Neural progenitor cell (in vitro differentiated cells): ENCODE data around the gene SEC14L3.

Source experiments
- EZH2 ChIP-seq: fragments of 200-600 bp; sonication (generic); IDR thresholded peaks from 2 replicates; pipeline ENCODE4 v1.6.1; 2017; ENCODE audit warnings: antibody characterized with exemption, mild to moderate bottlenecking, moderate library complexity
- EZH2phosphoT487 ChIP-seq: fragments of 200-600 bp; sonication (generic); IDR thresholded peaks from 2 replicates; pipeline ENCODE4 v1.6.1; 2017; ENCODE audit warnings: antibody characterized with exemption
- TF ChIP-seq, protein P1 (sequence below): fragments of 200-600 bp; sonication (generic); IDR thresholded peaks from 2 replicates; pipeline ENCODE4 v1.5.1; 2017; ENCODE audit warnings: antibody characterized with exemption, mild to moderate bottlenecking

DNA sequence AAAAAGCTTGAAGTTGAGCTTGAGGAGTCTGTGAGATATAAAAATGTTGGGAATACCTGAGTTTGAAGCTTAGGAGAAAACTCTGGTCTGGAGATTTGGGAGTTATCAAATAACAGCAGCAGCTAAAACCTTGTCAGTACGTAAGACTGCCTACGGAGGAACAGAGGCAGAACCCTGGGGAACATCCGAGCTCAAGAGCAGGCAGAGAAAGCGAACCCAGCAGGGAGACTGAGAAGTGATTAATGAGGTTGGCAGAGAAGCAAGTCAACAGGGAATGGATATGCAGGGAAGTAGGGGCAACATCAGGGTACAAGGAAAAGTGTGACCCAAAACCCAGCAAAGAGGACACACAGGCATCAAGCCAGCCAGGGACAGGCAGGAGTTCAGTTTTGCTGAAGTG is 58.8 kb downstream of the SEC14L3 start:
- TF ChIP-seq, protein P1, sequence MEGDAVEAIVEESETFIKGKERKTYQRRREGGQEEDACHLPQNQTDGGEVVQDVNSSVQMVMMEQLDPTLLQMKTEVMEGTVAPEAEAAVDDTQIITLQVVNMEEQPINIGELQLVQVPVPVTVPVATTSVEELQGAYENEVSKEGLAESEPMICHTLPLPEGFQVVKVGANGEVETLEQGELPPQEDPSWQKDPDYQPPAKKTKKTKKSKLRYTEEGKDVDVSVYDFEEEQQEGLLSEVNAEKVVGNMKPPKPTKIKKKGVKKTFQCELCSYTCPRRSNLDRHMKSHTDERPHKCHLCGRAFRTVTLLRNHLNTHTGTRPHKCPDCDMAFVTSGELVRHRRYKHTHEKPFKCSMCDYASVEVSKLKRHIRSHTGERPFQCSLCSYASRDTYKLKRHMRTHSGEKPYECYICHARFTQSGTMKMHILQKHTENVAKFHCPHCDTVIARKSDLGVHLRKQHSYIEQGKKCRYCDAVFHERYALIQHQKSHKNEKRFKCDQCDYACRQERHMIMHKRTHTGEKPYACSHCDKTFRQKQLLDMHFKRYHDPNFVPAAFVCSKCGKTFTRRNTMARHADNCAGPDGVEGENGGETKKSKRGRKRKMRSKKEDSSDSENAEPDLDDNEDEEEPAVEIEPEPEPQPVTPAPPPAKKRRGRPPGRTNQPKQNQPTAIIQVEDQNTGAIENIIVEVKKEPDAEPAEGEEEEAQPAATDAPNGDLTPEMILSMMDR: no peak
- no peak for TF ChIP-seq EZH2
- no peak for TF ChIP-seq EZH2phosphoT487
